GM19463 (cell line): Measurements from ENCODE around the gene CPNE5.

ENCODE experiments used
- ATAC-seq: cut with Tn5 transposase; IDR thresholded peaks from one replicate; pipeline ENCODE4 v1.9.1; 2021; ENCODE audit warnings: mild to moderate bottlenecking, moderate library complexity; ENCODE audit not compliant: unreplicated experiment

The CPNE5 gene

GRCh38 chr6:36766399-36766945 lies 72.8 kb downstream of the CPNE5 start:
- ATAC-seq = no peak

DNA sequence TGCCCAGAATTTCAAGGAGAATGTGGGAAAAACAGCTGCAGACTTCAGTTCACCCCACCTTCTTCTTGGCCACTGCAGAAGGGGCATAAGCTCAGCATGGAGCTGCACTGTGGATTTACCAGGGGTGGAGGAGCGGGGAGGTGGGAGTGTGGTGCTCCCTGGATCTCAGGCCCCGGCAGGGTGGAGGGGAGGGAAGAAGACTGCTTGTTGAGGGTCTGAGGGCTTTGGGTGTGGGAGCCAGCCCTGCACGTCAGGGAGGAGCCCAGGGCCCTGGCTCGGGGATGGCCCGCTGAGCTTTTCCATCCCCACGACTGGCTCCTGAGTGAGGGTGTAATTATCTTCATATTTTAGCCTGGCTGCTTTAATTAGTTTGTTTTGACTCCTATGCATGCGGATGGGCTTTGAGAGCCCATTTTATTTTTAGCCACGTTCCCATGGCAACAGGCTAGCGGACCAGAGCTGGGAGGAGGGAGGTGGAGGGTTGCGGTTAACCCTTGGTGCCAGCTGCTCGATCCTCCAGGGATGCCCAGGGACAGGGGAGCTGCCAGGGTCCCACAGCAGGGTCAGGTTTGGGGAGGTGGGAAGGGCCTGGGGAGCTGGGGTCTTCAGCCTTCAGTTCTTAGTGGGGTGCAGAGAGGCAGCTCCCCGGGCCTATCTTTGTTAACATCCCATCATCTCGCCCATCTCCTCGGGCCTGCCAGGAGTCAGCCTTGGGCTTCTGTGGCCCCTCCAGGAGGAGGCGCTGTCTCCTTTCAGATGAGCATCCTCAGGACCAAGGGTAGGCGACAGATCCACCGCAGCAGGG lies 73.4 kb downstream of the CPNE5 start:
- ATAC-seq = peak; percentile 89

DNA sequence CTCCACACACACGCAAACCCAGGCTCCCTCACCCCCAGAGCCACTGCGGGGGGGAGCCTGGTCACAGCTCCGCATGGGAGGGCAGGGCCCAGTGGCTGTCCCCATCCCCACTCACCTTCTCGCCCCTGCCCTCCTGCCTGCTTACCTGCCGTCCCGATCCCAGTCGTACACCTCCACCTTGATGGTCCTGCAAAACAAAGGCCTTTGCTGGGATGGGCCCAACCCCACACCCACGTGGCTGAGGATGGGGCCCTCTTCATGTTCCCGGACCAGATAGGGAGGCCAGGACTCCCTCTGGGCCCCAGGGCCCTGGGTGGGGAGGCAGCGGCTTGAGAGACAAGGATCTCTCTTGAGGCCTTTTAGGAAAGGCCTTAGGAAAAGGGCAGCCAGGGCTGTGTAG lies 74.1 kb downstream of the CPNE5 start:
- ATAC-seq = no peak

GRCh38 chr6:36762123-36762522 lies 77.1 kb downstream of the CPNE5 start:
- ATAC-seq = no peak

DNA sequence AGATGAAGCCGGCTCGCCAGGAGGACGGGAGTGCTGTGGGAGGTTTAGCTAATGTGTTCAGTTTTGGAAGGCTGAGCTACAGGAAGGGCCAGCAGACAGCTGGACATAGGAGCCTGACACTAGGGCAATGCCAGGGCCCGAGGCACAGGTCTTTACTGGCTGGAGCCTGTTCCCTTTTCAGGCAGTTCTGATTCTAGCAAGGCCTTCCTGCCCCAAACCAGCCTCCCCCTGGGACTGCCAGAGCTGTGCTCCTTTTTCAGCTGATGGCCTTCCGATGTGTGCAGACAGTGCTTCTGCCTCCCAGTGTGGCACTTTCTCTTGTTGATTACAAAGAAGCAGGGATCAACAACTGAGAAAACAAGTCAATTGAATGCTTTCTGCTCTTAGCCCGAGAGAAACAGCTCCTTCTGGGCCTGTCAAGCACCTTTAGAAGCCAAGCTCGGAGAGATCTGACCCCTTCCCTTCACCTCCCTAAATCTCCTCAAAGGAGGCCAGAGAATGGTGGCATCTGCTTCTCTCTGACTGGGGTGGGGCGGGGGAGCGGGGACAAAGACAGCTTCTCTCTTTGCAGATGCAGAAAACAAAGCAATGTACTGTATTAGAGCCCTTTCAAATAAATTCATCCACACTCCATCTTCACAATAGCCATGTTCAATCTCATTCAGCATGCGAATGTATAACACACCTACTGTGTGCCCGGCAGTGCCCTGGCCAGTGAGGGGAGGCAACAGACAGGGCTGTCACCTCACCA lies 78.4 kb downstream of the CPNE5 start:
- no peak for ATAC-seq

DNA sequence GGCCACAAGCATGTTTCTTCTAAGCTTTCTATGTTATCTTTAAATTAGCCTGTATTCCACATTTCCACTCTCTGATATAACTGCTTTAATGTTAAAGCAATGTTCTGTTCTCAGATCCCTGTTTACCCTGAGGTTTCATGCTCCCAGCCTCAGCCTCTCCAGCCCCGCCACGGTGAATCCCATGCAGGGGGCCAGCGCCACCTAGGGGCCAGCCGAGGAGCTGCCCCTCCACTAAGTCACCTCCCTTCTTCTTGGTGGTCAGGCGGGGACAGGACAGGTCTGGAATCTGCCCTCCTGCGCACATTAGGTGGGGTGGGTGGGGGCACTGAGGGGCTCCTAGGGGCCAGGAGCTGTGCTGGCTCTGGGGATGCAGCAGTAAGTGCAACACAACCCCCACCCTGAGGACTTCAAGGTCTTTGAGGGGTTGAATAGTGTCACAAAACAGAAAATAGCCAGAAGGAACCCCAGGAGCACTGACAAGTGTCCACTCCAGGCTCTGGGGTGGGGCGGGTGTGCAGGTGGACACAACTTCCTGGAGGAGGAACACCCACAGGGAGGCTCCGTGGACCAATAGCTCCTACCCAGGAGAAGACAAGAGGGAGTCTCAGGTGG lies 80.0 kb downstream of the CPNE5 start:
- no peak for ATAC-seq

DNA sequence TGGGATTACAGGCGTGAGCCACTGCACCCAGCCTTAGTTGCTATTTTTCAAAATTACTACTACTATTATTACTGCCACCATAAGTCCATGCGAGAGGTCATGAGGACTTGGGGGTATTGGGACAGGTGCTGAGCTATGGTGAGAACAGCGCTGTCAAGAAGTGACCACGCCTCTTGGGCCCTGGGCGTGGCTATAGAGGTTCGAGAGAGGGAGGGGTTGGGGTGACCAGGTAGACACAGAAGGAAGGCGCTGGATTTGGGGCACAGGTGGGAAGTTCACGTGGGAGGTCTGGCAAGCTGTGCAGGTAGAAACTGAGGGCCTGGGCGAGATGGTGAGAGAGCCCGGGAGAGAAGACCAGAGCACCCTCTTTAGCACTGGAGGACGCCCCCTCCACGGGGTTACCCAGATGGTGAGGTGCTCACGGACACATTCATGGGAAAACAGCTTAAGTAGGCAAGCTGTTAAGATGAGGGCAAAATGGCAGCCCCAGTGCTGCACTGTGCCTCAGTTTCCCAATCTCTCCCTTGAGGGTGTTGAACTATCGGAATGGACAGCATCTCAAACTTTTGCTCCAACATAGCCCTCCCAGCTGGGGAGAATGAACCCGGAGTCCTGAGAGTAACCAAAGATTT lies 80.6 kb downstream of the CPNE5 start:
- no peak for ATAC-seq

- ATAC-seq = no peak
Observed at GRCh38 chr6:36757943-36758508, 81.2 kb downstream of the CPNE5 start.

DNA sequence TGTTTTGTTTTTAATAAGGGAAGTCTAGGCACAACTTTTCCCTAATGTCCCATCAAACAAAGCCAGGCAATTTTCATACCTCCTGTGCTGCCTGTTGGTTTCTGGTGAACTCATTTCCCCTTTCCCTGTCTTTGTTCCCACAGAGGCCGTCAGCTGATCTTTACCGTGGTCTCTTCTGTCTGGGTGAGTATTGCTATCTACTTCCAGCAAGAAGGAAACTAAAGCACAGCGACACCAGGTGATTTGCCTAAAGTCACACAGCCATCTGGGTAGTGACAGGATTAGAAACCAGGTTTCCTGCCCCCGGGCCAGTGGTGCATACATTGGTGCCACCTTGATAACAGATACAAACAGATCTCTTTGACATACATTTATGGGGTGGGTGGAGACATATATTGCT lies 82.0 kb downstream of the CPNE5 start:
- ATAC-seq = no peak

DNA sequence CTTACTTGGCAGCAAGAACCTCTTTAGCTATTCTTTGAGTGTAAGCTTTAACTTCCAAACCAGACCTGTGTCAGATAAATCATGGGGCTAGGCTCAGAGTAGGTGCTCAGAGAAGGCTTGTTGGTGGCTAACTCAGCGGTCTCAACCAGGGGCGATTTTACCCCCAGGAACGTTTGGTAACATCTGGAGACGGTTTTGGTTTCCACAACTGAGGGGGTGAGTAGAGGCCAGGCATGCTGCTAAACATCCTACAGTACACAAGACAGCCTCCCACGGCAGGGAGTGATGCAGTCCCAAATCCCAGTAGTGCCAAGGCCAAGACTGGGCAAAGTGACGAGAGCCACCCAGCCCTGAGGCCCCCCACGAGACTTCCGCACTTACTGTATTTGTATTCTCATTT lies 82.5 kb downstream of the CPNE5 start:
- no peak for ATAC-seq

- ATAC-seq = peak; percentile 38
Observed at GRCh38 chr6:36755435-36756348, 83.6 kb downstream of the CPNE5 start.

DNA sequence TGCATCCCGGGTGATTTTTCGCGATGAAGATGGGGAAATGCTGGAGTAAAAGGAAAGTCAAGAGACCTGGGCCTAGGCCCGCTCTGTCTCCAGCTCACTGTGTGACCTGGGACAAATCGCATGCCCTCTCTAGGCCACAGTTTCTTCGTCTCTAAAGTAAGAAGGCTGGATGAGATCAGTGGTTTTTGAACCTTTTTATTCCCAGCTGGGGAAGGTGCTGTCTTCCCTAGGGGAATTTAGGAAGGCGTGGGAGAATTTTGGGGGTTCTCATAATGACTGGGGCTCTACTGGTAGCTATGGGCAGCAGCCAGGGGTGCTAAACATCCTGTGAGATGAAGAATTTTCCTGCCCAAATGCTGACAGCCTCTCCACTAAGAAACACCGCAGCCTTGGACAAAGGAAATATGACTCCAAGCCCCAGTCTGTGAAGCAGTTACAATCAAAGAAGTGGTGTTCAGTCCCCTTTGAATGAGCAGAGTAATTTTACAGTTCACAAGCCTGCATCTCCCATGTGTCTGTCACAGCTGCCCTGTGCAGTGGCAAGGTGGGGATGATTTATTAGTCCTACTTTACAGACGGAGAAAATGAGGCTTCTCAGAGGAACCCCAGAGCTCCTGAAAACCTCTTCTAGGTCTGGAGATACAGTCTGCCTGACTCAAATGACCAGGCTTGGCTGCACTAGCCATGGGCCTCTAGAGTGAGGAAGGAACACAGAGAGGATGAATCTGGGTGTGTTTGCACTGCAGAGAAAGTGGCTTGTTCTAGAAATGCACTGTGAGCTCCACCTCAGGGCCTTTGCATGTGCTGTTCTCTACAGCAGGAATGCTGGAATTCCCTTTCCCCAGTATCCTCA lies 84.4 kb downstream of the CPNE5 start:
- ATAC-seq = no peak

DNA sequence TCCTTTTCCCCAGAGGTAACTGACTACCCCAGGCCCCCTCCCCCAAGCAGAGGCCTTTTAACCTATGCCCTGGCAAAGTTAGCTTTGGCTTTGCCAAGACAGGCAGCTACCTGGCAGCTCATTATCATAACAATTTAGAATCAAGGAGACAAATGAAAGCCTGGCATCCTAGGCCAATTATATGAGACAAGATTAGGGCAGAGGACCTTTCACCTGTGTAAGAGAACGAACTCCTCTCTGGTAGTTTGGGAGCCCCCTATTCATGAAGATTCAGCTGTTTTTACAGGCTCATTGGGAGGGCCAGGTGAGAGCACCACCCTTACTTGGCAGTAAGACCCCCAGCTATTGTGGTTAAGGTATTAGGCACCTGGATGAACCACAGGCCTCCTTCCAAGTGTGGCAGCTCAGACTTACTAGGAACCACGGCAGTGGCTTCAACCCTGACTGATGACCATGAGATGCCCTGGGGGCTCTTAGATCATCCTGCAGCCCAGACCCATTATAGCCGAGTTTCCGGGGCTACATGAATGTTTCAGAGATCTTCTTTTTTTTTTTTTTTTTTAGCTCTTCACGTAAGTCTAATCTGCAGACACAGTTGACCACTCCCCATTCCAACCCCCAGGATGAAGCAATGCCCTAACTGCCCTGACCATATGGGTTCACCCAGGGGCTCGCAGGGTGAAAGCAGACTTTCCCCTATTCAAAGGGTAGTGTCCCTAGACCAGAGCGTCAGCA lies 85.4 kb downstream of the CPNE5 start:
- no peak for ATAC-seq

DNA sequence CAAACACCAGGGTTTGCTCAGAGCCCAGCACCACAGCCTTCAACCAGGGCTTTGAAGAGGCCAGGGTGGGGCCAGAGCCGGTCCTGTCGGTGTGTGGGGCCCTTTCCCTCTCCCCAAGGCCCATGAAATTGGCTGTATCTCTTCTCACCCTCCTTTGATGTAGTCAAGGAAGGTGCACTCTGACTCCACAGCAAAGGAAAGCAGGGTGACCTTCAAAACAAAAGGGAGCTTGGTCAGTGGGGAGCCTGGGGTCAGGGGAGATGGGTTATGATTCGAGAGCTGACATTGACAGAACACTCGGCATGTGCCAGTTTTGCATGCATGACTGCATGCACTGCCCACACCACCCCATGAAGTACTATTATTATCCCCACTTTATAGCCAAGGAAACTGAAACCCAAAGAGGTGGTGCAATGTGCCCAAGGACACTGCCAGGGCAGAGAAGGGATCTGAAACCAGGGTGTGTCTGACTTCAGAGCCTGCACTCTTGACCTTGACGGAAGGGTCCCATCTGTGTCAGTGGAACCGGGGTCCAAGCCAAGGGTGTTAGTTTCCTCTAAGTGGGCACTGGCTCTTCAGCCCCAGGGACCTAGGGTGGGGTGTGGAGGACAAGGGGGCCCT lies 86.2 kb downstream of the CPNE5 start:
- ATAC-seq = peak; percentile 45

DNA sequence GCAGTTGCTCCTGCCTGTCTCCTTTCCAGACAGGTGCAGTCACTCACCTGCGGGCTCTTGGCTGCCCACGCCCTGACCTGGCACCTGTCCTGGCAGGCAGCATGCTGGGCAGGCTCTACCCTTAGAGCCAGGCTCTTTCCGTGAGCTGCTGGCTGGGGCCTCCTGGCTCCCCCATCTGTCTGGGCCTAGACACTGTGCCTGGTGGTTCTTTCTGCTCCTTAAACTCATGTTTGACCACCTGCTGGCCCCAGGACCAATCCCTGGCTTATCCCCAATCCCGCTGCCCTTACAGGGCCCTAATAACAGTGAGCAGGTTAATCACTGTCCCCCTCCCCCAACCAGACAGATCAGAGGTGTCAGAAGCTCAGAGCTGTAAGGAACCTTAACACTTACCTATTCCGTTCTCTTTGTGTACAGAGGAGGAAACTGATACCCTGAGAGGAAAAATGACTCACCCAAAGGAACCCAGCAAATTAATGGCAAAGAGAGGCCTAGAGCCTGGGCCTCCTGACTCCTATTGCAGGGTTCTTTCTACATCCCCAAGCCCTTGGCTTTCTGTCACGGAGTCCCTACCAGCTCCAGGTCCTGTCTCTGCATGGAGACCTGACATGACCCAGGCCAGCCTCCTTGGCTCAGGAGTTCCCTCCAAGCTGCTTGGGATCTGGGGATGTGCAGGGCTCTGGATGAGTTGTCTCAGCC lies 86.9 kb downstream of the CPNE5 start:
- ATAC-seq = no peak

GRCh38 chr6:36751833-36752186 lies 87.4 kb downstream of the CPNE5 start:
- no peak for ATAC-seq

- no peak for ATAC-seq
Observed at GRCh38 chr6:36751091-36751490, 88.2 kb downstream of the CPNE5 start.
